Upper lobe of right lung (tissue), 1 donor: ENCODE measurements around the gene ING5. TPM values are rescaled to one million over a fixed set of nuclear protein-coding genes. Genes with fewer than 3 reads are reported as not detected.

Experiments used
- ATAC-seq: fragments of 200-7000 bp; cut with Tn5 transposase; one replicate; pipeline ENCODE4 v1.9.1; 2020; ENCODE audit warnings: mild to moderate bottlenecking, moderate library complexity
- DNase-seq: peaks from one replicate; pipeline ENCODE4 v3.0.0-alpha.2; 2020
- H3K27ac ChIP-seq: fragments of 200-600 bp; one replicate; pipeline ENCODE4 v1.8.0; 2022
- H3K27me3 ChIP-seq: fragments of 200-600 bp; one replicate; pipeline ENCODE4 v1.8.0; 2022; ENCODE audit warnings: mild to moderate bottlenecking
- H3K36me3 ChIP-seq: fragments of 200-600 bp; one replicate; pipeline ENCODE4 v1.8.0; 2022
- H3K4me1 ChIP-seq: fragments of 200-600 bp; one replicate; pipeline ENCODE4 v1.8.0; 2022
- H3K4me3 ChIP-seq: fragments of 200-600 bp; one replicate; pipeline ENCODE4 v1.8.0; 2022; ENCODE audit warnings: mild to moderate bottlenecking
- H3K9me3 ChIP-seq: fragments of 200-600 bp; one replicate; pipeline ENCODE4 v1.8.0; 2022
- CTCF ChIP-seq: fragments of 200-600 bp; IDR thresholded peaks from one replicate; pipeline ENCODE4 v1.8.0; 2022; ENCODE audit warnings: antibody characterized with exemption
- intact Hi-C: fragments of 100-400 bp; cut with DNase I; formaldehyde crosslinking; loops from one replicate; pipeline ENCODE4 v1.11.0; 2022
- total RNA-seq: library from RNA; stranded (reverse); fragmentation: NEBNext Ultra II Directional; extraction: Animal tissue kit (Norgen Biotek cat#: 25700); gene quantifications from one replicate; pipeline ENCODE4 v1.2.1, GENCODE V29; 2021
- donor health status: DM: no; HTN: yes; CAD: no; lungs with severe emphysema.

ING5 gene
- total RNA-seq, 1 donor from 2014 or later, result 36.5 TPM

- ATAC-seq (no peak), DNase-seq (no peak)
- Histone ChIP-seq H3K27ac (no peak overlapping the region), H3K36me3 (peaks cover 65% of the 10 kb centered on the region), H3K9me3 (no peaks in the 10 kb centered on the region), H3K27me3 (no peaks in the 10 kb centered on the region), H3K4me3 (no peak overlapping the region), H3K4me1 (no peaks in the 10 kb centered on the region)
- intact Hi-C loops, result no loop called here
- TF ChIP-seq CTCF, result no peak
These were observed 31.3 kb upstream of the ING5 start for GRCh38 chr2:241670333-241671110.

GRCh38 chr2:241671457-241672240, 30.2 kb upstream of the ING5 start:
- H3K27ac ChIP-seq, result no peak overlapping the region
- ATAC-seq, result no peak

GRCh38 chr2:241672243-241673188, 29.3 kb upstream of the ING5 start:
- intact Hi-C loops, result no loop called here
- H3K4me1 ChIP-seq, result no peaks in the 10 kb centered on the region
- no peak overlapping the region for H3K4me3 ChIP-seq
- H3K27ac ChIP-seq, result no peak overlapping the region
- H3K36me3 ChIP-seq, result peaks cover 63% of the 10 kb centered on the region
- no peak for DNase-seq
- H3K9me3 ChIP-seq, result no peaks in the 10 kb centered on the region
- ATAC-seq, result no peak
- TF ChIP-seq CTCF, result no peak
- H3K27me3 ChIP-seq, result no peaks in the 10 kb centered on the region

More at GRCh38 chr2:241671457-241672240, 30.2 kb upstream of the ING5 start:
- TF ChIP-seq CTCF, result no peak
- Histone ChIP-seq H3K4me1 (no peaks in the 10 kb centered on the region), H3K9me3 (no peaks in the 10 kb centered on the region), H3K4me3 (no peak overlapping the region), H3K27me3 (no peaks in the 10 kb centered on the region), H3K36me3 (peaks cover 63% of the 10 kb centered on the region)
- intact Hi-C loops, result no loop called here
- no peak for DNase-seq

- ATAC-seq (no peak), DNase-seq (no peak)
- Histone ChIP-seq H3K27ac (no peak overlapping the region), H3K4me1 (no peaks in the 10 kb centered on the region), H3K27me3 (no peaks in the 10 kb centered on the region), H3K9me3 (no peaks in the 10 kb centered on the region), H3K4me3 (no peak overlapping the region), H3K36me3 (peaks cover 62% of the 10 kb centered on the region)
- no peak for TF ChIP-seq CTCF
- intact Hi-C loops, result no loop called here
These were observed 28.6 kb upstream of the ING5 start for GRCh38 chr2:241673189-241673663.
